HUES64 (cell line): ENCODE data around the gene TAF3.

Experiments
- H3K27ac ChIP-seq: 2 replicates; pipeline ENCODE4 v1.7.0; 2013; ENCODE audit warnings: low read depth, low read length, inconsistent platforms
- H3K27me3 ChIP-seq: 2 replicates; pipeline ENCODE4 v1.6.1; 2013; ENCODE audit warnings: mild to moderate bottlenecking, low read length; ENCODE audit not compliant: insufficient read depth
- H3K36me3 ChIP-seq: 2 replicates; pipeline ENCODE4 v1.6.1; 2013; ENCODE audit warnings: mild to moderate bottlenecking, low read length; ENCODE audit not compliant: insufficient read depth
- H3K4me1 ChIP-seq: 2 replicates; pipeline ENCODE4 v1.6.1; 2013; ENCODE audit warnings: mild to moderate bottlenecking, low read length, moderate library complexity; ENCODE audit not compliant: insufficient read depth
- H3K4me3 ChIP-seq: 2 replicates; pipeline ENCODE4 v1.5.1; 2013; ENCODE audit warnings: mild to moderate bottlenecking, low read length, moderate library complexity
- H3K9ac ChIP-seq: 2 replicates; pipeline ENCODE4 v1.6.1; 2013; ENCODE audit warnings: mild to moderate bottlenecking, low read depth, low read length
- H3K9me3 ChIP-seq: 2 replicates; pipeline ENCODE4 v1.6.1; 2013; ENCODE audit warnings: low read depth, low read length; ENCODE audit not compliant: insufficient read depth
- WGBS: fragments of 150-250, 120-280 bp; methylation state at CpG from one replicate; pipeline ENCODE4 v1.1.7; 2013; ENCODE audit warnings: missing lambda C conversion rate; 5-methylcytosine and 5-hydroxymethylcytosine counted together

The TAF3 gene

GRCh38 chr10:7902413-7902812 lies 84.1 kb downstream of the TAF3 start:
- no peak overlapping the region for H3K9ac ChIP-seq
- no peak overlapping the region for H3K4me3 ChIP-seq
- H3K4me1 ChIP-seq = no peaks in the 10 kb centered on the region
- no peaks in the 10 kb centered on the region for H3K36me3 ChIP-seq
- 94% methylated on average over 8 of the region's 8 CpGs for WGBS
- H3K27ac ChIP-seq = no peak overlapping the region
- no peaks in the 10 kb centered on the region for H3K9me3 ChIP-seq
- no peaks in the 10 kb centered on the region for H3K27me3 ChIP-seq

GRCh38 chr10:7903851-7904250 lies 85.5 kb downstream of the TAF3 start:
- H3K9me3 ChIP-seq = no peaks in the 10 kb centered on the region
- H3K36me3 ChIP-seq = no peaks in the 10 kb centered on the region
- H3K27ac ChIP-seq = no peak overlapping the region
- H3K27me3 ChIP-seq = no peaks in the 10 kb centered on the region
- 95% methylated on average over 12 of the region's 12 CpGs for WGBS
- H3K9ac ChIP-seq = no peak overlapping the region
- no peak overlapping the region for H3K4me3 ChIP-seq
- H3K4me1 ChIP-seq = no peaks in the 10 kb centered on the region

GRCh38 chr10:7906128-7906527 lies 87.8 kb downstream of the TAF3 start:
- Histone ChIP-seq H3K27ac (no peak overlapping the region), H3K9me3 (no peaks in the 10 kb centered on the region), H3K9ac (no peak overlapping the region), H3K4me3 (no peak overlapping the region), H3K36me3 (no peaks in the 10 kb centered on the region), H3K4me1 (no peaks in the 10 kb centered on the region), H3K27me3 (no peaks in the 10 kb centered on the region)
- WGBS = 92% methylated on average over 2 of the region's 2 CpGs

GRCh38 chr10:7908541-7909210 lies 90.4 kb downstream of the TAF3 start:
- Histone ChIP-seq H3K27me3 (no peaks in the 10 kb centered on the region), H3K4me1 (no peaks in the 10 kb centered on the region), H3K4me3 (no peak overlapping the region), H3K9ac (no peak overlapping the region), H3K27ac (no peak overlapping the region), H3K36me3 (no peaks in the 10 kb centered on the region), H3K9me3 (no peaks in the 10 kb centered on the region)
- 92% methylated on average over 8 of the region's 8 CpGs for WGBS

GRCh38 chr10:7913126-7913872 lies 95.0 kb downstream of the TAF3 start:
- Histone ChIP-seq H3K36me3 (no peaks in the 10 kb centered on the region), H3K4me3 (no peak overlapping the region), H3K27ac (no peak overlapping the region), H3K4me1 (no peaks in the 10 kb centered on the region), H3K9me3 (no peaks in the 10 kb centered on the region), H3K9ac (no peak overlapping the region), H3K27me3 (no peaks in the 10 kb centered on the region)
- 93% methylated on average over 3 of the region's 3 CpGs for WGBS

GRCh38 chr10:7915923-7916536 lies 97.7 kb downstream of the TAF3 start:
- Histone ChIP-seq H3K9me3 (no peaks in the 10 kb centered on the region), H3K4me1 (peaks cover 5% of the 10 kb centered on the region; the same call in 1 of the 2 replicates), H3K4me3 (no peak overlapping the region), H3K36me3 (no peaks in the 10 kb centered on the region), H3K27ac (no peak overlapping the region), H3K9ac (no peak overlapping the region), H3K27me3 (no peaks in the 10 kb centered on the region)
- WGBS = no CpG with 5 or more reads among the region's 1 CpG

GRCh38 chr10:7917736-7918135 lies 99.4 kb downstream of the TAF3 start:
- Histone ChIP-seq H3K27ac (no peak overlapping the region), H3K9ac (no peak overlapping the region), H3K27me3 (no peaks in the 10 kb centered on the region), H3K9me3 (no peaks in the 10 kb centered on the region), H3K4me1 (peaks cover 11% of the 10 kb centered on the region; the same call in 1 of the 2 replicates), H3K36me3 (no peaks in the 10 kb centered on the region), H3K4me3 (no peak overlapping the region)
- 92% methylated on average over 5 of the region's 5 CpGs for WGBS

- H3K27ac ChIP-seq = no peak overlapping the region
- no peaks in the 10 kb centered on the region for H3K36me3 ChIP-seq
- H3K4me3 ChIP-seq = no peak overlapping the region
- H3K27me3 ChIP-seq = no peaks in the 10 kb centered on the region
- H3K9ac ChIP-seq = no peak overlapping the region
- peaks cover 11% of the 10 kb centered on the region; the same call in 1 of the 2 replicates for H3K4me1 ChIP-seq
- no peaks in the 10 kb centered on the region for H3K9me3 ChIP-seq
- WGBS = 100% methylated on average over 1 of the region's 3 CpGs
Observed at GRCh38 chr10:7922707-7923106, 104.4 kb downstream of the TAF3 start.

GRCh38 chr10:7928536-7928935 lies 110.2 kb downstream of the TAF3 start:
- Histone ChIP-seq H3K4me3 (no peak overlapping the region), H3K9me3 (no peaks in the 10 kb centered on the region), H3K9ac (no peak overlapping the region), H3K4me1 (no peaks in the 10 kb centered on the region; the same call in 1 of the 2 replicates), H3K27ac (no peak overlapping the region), H3K27me3 (no peaks in the 10 kb centered on the region), H3K36me3 (no peaks in the 10 kb centered on the region)
- 90% methylated on average over 3 of the region's 3 CpGs for WGBS

- Histone ChIP-seq H3K36me3 (no peaks in the 10 kb centered on the region), H3K27me3 (no peaks in the 10 kb centered on the region), H3K9ac (no peak overlapping the region), H3K27ac (no peak overlapping the region), H3K4me3 (no peak overlapping the region), H3K9me3 (no peaks in the 10 kb centered on the region; the same call in 1 of the 2 replicates), H3K4me1 (no peaks in the 10 kb centered on the region; the same call in 1 of the 2 replicates)
- 97% methylated on average over 7 of the region's 9 CpGs for WGBS
Observed at GRCh38 chr10:7932301-7933036, 114.2 kb downstream of the TAF3 start.

GRCh38 chr10:7933262-7933661 lies 115.0 kb downstream of the TAF3 start:
- Histone ChIP-seq H3K27ac (no peak overlapping the region), H3K9ac (no peak overlapping the region), H3K36me3 (no peaks in the 10 kb centered on the region), H3K4me3 (no peak overlapping the region), H3K4me1 (no peaks in the 10 kb centered on the region), H3K27me3 (no peaks in the 10 kb centered on the region), H3K9me3 (no peaks in the 10 kb centered on the region; the same call in 1 of the 2 replicates)
- WGBS = 90% methylated on average over 2 of the region's 3 CpGs
